HG03135 (cell line): ENCODE results near the gene EXOC2.

ENCODE experiments used
- ATAC-seq: cut with Tn5 transposase; IDR thresholded peaks from one replicate; pipeline ENCODE4 v1.9.1; 2021; ENCODE audit warnings: mild to moderate bottlenecking, moderate library complexity; ENCODE audit not compliant: unreplicated experiment

EXOC2 gene

DNA sequence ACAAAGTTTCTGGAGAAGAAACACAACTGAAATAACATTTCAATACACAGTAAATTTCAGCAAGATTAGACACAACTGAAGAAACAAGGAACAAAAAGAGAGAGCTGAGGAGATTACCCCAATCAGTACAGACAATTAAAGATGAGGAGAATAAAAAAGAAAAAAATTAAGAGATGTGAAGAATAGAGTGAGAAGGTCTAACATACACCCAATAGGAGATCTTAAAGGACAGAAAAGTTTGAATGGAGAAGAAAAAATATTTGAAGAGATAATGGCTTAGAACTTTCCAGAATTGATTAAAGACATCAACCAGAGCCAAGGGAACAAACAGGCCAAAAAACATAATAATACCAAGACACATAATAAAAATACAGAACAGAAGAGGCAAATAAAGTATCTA lies 152.4 kb downstream of the EXOC2 start:
- ATAC-seq = no peak

DNA sequence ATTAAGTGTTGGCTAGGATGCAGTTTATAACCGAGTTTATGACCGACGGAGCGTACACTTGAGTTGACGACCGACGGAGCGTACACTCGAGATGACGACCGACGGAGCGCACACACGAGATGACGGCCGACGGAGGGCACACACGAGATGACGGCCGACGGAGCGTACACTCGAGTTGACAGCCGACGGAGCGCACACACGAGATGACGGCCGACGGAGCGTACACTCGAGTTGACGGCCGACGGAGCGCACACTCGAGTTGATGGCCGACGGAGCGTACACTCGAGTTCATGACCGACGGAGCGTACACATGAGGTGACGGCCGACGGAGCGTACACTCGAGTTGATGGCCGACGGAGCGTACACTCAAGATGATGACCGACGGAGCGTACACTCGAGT lies 155.8 kb downstream of the EXOC2 start:
- no peak for ATAC-seq

DNA sequence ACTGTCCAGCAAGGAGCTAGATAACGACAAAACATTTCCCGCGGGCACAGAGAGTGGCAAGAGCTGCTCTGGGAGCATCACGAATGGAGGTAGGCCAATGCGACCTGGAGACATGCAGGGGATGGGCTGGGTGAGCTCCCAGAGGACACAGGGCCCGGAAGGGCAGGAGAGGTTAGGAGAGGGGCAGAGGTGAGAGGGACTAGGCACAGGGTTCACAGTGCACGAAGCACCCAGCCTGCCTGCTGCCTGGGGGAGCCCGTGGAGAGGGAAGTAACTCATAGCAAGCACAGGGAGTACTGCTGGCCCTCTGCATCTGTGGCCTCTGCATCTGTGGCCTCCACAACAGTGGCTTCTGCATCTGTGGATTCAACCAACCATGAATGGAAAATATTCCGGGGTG lies 162.5 kb downstream of the EXOC2 start:
- no peak for ATAC-seq

DNA sequence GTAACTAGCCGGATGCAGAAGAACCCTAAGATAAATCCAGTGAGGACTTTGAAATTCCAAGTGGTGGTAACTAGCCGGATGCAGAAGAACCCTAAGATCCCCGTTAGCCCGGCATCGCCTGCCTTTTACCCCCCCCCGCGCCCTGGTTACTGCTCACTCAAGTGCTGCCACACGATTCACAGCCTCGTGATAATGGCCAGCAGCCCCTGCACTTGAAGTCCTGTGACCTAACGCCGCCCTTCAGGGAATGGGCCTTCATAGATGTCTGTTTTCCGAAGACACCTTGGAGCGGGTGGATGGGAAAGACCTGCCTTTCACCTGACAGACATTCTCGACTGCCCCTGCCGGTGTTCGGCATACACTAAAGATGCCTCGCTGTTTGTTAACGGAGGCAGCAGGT lies 163.9 kb downstream of the EXOC2 start:
- ATAC-seq = no peak

DNA sequence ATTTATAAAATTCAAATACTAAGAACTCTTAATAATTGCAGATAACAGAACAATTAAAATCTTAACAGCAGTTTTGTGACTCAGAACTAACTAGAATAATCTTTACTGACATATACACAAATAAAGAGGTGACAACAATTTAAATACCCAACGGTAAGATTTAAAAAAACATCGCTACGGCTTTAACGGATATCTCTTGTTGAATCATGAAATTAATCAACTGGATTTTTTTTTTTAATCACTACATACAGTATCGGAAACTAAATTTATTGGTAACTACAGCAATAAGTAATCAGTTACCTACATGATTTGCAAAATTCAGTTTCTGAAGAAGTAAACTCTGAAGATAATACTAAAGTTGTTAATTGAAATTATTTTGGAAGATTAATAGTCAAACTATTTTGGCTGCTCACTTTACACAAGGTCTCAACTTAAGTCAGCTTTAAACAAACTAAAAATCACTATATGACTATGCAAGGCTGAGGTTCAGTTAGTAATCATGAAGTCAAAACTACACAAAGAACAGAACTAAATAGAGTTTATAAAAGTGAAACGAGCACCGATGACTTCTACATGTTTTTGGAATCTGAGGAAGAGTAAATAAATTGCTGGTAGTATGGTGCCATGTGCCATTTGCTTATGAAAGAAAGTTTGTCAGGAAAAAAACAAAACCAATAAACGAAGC lies 164.8 kb downstream of the EXOC2 start:
- ATAC-seq = no peak

DNA sequence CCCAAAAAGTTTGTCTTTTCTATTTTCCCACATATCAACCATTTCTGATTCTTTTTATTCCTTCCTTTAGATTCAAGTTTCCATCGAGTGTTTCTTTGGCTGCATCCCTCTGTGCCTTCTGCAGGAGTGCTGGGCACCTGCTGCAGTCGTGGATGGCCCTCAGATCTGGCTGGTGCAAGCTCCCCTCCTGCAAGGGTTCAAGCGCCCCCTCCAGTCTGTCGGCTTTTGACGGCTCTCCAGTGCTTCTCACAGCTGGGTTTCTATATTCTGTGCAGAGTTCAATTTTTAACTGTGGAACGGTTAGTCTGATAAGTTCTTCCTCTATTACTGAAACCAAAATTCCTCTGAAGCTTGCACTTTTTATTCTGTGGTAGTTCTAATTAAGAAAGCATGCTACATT lies 168.1 kb downstream of the EXOC2 start:
- ATAC-seq = no peak

DNA sequence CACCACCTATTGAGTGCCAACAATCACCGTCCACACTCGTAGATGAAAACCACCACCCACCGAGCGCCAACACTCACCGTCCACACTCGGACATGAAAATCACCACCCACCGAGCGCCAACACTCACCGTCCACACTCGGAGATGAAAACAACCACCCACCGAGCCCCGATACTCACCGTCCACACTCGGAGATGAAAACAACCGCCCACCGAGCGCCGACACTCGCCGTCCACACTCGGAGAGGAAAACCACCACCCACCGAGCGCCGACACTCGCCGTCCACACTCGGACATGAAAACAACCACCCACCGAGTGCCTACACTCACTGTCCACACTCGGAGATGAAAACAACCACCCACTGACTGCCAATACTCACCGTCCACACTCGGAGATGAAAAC lies 172.1 kb downstream of the EXOC2 start:
- ATAC-seq = no peak

DNA sequence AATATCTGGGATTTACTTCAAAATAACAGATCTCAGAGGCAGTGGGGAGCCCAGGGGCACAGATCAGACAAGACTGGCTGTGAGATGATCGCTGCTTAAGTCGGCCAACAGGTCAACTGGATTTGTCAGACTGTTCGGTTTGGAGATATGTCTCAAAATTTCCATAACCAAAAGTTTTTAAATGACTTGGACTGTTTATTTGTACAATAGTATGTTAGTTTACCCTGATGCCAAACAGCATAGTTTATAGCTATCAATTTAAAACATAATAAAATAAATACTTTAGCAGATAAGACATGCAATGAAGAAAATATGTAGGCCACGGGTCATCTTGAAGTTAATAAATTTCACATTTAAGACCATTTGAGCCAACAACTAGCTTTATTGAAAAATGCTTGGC lies 174.7 kb downstream of the EXOC2 start:
- ATAC-seq = no peak

DNA sequence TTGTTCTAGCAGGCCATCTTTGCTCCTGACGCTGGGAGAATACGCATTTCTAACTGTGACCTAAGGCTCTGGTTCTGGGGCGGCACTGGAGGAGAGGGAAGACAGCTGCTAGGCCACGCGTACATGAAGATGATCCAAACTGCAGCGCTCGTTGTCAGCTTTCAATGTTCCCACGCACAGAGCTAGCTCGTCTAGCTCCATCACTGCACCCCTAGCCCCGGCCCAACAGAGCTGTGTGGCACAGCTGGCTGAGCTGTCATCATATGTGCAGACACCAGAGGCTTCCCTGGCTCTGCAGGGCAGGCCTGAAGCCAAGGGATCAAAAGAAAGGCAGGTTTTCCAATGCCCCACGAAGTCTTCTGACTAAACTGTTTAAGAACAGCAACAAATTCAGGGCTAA lies 176.7 kb downstream of the EXOC2 start:
- no peak for ATAC-seq

DNA sequence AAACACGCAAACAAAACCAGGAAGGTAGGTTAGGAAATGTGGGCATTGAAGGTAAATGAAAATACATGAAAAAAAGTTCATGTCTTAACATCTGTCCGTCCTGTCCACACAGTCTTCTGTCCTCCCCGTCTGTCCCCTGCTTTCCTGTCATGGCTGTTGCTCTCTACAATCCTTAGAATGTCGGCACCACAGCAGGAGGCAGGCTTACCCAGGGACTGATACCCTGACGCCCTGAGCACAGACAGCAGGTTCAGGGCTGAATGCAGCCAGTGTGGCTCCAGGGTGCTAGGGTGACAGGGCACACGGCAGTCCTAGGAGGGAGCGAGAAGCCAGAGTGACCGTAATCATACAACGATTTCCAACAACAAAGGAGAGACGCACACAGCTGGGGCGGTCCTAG lies 177.7 kb downstream of the EXOC2 start:
- ATAC-seq = no peak

DNA sequence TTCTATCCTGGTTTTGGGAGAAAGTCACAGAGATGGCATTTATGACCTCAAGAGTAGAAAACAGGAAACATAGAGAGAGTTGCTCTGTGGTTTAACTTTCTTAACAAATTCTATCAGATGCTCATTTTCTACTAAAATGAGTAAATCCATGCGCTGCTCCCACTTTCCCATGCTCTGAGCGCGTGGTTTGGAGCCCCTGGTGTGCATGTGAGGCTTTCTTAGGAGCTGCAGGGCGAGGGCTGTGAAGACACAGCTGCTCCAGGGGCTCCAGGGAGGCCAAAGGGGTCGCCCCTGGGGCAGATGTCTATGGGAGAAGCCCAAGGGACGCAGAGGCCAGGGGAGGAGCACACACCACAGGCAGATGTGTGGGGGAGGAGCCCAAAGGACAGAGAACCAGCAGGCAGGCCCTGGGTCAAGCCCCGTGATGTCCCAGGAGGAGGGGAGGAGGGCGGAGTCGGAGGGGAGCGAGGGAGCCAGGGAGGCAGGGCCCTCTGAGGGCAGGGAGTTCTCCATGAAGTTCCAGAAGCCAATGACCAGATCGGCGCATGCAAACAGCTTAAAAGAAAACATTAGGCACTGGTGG lies 178.5 kb downstream of the EXOC2 start:
- ATAC-seq = no peak

DNA sequence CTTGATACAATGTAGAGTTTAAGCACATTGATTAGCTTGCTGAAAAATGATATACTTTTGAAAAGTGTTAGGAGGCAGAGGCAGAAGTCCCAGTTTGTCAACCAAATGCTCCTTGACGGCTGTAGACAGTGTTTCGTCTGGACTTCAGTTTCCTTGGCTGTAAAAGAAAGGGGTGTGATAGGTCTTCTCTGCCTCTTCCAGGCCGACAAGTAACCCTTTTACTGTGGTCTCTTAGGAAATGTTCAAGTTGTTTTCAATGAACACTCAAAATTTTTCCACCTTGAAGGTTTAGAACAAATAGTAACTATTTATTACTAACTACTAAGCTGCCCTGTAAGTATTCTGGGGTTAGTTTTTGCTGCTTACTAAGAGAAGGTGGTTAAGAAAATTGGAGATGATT lies 179.0 kb downstream of the EXOC2 start:
- ATAC-seq = no peak

DNA sequence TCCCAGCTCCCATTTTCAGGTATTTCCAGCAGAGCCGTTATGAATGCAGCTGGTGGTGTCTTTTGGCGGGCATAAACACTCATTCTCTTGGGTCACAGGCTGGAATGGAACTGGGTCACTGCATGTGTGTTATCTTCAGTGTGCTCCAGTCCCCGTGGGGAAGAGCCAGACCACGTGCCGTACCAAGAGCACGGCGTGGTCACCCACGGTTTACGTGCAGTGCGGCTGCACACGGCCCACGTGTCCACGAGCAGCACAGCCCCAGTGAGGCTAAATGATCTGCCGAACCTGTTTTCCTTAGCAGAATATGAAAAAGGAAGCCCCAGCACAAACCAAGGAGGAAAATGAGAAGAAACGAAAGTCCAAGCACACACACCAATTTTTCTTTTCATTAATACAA lies 179.9 kb downstream of the EXOC2 start:
- ATAC-seq = no peak

DNA sequence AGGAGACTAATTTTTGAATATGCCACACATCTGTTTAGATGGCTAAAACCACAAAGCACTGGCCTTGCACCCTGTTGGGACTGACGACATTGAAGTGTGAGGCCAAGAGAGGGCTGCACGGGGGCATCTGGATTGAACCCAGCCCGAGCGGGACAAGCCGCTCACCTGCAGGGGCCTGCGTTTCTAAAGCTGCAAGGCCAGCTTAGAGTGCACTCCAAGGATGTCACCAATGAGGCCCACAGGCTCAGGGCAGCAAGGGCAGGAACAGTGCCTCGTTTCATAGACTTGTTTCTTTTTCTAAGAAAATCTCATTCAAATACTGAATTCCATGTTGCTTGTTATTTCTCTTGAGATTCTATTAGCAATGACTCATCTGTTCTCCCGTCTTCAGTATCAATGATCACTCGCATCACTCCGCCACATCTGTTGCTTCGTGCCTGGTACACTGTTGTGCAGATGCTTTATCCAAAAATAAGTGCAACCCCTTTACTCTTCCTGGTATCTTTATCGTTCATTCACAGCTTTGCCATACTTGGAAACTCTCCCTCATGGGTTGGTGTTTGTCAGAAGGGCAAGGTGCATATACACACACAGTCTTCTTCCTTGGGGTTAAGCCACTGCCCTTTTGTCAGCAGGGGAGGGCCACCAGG lies 181.3 kb downstream of the EXOC2 start:
- ATAC-seq = no peak

DNA sequence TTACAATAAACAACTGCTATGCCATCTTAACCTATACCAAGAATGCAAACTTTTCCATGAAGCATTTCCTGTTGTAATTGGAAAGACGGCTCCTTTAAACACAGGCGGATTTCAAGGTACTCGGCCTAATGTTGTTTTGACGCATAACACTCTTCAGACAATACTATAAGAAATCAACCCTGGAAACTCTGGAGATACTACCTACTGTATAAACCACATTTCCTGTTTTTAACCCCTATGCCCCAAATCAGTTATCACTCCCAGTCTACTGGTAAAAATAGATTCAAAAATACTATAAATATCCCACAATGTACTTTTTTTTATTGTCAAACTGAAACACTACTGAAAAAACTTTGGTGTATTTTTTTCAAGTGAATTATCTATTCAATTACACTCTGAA lies 183.3 kb downstream of the EXOC2 start:
- no peak for ATAC-seq

DNA sequence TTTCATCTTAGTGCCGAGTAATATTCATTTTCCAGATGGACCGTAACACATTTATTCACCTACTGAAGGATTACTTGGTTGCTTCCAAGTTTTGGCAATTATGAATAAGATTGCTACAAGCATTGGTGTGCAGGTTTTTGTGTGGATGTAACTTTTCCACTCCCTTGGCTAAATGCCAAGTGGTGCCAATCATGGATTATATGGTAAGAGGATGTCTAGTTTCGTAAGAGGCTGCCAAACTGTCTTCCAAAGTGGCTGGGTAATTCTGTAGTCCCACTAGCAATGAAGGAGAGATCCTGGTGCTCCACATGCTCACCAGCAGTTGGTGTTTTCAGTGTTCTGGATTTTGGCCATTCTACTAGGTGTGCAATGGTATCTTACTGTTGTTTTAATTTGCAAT lies 184.3 kb downstream of the EXOC2 start:
- no peak for ATAC-seq

DNA sequence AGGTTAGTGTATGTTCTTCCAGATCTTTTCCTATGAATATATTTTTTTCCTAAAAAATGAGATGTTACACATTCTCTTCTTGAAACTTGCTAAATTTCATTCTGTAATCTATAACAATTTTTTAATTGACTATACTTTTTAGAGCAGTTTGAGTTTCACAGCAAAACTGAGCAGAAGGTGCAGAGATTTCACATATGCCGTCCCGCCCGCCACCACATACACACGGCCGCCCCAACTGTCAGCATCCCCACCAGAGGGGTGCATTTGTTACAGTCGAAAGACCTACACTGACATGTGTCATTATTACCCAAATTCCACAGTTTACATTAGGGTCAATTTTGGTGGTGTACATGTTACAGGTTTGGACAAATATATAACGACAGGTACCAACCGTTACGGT lies 184.9 kb downstream of the EXOC2 start:
- no peak for ATAC-seq

DNA sequence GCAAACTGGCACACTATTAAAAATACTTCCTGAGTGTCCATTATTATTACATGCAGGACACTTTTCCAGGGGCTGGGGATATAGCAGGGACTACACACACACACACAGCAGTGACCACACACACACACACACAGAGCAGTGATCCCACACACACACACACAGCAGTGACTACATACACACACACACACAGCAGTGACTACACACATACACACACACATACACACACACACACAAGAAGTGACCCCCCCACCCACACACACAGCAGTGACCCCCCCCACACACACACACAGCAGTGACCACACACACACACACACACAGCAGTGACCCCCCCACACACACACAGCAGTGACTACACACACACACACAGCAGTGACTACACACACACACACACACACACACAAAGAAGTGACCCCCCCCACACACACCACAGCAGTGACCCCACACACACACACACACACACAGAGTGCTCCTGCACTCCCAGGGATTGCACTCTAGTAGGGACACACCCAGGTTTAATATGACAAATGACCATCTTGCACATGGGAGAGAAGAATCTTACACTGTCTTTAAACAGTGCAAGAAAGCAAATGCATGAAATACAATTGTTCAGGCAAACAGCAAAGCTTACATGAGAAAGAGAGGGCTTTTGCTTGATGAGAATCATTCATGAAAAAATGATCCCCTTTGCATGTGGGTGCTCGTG lies 185.9 kb downstream of the EXOC2 start:
- ATAC-seq = no peak

DNA sequence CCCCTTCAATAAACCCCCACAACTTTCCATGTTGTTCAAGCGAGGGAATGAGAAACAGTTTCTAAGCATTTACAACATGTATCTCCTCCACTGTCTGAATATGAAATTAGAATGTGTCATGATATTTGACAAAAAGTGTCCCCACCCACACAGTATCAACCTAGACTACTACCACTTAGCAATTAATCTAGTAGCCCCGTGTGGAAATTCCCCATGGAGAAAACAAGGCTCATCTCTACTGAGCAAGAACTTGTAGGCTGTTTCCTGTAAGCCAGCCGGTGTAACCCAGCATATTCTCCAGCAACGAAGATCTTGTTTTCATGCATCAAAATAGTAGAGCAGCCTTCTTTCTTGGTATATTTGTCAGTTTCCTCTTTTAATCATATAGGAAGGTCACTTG lies 186.4 kb downstream of the EXOC2 start:
- ATAC-seq = no peak

DNA sequence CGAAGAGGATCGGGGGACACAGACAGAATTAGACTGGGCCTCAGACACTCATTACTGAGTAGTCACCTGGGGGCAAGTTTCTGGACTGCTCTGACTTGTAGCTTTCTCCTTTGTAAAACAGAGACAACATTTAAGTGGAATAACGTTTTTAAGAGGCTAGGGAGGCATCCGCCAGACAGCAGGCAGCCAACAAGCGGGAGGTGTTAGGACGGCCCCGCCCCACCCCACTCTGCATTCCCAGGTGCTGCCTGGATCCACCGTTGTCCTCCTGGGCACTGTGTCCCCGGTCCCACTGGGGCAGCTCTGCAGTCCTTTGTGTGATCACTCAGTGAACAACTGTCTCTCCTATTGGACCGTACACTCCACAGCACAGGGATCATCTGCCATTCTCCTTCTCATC lies 187.6 kb downstream of the EXOC2 start:
- no peak for ATAC-seq

DNA sequence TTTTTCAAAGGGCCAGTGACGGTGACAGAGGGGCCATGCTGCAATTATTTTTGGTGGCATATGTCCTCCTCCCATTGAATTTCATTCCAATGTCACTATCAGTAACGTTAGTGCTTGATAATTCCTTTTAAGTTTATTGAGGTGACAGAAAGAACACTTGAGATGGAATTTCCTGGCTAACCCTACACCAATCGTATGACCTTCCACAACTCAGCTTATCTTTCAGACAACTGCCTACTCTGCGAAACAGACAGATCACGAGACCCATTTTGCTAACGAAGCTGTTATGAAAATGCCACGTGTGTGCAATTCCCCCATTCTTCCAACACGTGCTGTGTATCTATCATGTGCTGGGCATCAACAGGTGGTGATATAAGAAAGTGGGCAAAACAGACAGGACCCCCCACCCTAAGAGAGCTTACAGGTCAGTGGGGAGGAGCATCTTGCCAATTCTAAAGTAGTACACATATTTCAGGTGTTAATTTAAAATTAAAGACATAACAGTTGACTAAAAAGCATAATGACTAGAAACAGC lies 188.4 kb downstream of the EXOC2 start:
- no peak for ATAC-seq
